ENCODE measurements around the gene DTX3.
"Not testable (repeated sequence)": the region's sequence is repeated elsewhere in the genome, so short reads cannot be mapped to it uniquely, and the experiment has no call there.

Gene DTX3

DNA sequence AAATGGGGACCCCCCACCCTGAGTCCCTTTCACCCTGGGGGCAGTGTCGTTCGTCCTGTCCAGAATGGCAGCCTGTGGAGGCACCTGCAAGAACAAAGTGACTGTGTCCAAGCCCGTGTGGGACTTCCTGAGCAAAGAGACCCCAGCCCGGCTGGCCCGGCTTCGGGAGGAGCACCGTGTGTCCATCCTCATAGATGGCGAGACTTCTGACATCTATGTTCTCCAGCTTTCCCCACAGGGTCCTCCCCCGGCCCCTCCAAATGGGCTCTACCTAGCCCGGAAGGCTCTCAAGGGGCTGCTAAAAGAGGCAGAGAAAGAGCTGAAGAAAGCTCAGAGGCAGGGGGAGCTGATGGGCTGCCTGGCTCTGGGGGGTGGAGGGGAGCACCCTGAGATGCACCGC is 2.2 kb downstream of the DTX3 start:
- no peak for DNase-seq (ENCODE audit: low read depth in 1 of 2, low spot score in 1 of 2)

DNA sequence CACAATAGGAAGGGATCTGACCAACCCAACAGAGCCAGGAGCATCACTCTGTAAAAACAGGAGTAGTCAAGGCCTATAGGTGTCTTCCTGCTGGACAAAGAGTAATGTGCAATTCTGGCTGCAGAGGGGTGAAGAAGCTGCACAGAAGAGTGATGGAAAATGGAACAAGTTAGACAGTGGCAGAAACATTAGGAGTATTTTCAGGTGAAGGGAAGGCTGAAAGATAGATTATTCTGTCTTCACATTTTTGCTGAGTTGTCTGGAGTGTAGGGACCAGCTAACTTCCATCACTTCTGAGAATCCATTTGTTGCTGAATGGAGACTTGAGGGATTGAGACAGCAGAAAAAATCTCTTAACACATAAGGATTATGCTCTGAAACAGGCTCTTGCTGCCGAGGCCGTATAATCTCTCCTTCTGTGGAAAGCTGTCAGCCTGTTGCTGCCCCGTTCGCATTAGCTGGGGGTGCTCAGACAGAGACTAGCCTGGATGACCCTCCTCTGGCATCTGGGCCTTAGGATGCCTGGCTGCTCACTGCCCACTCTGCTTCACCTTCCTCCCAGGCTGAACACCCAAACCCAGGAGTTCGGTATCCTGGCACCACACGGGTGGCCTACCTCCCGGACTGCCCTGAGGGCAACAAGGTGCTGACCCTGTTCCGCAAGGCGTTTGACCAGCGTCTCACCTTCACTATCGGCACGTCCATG is 3.5 kb downstream of the DTX3 start:
- no peak for DNase-seq (ENCODE audit: low read depth in 1 of 2, low spot score in 1 of 2)

DNA sequence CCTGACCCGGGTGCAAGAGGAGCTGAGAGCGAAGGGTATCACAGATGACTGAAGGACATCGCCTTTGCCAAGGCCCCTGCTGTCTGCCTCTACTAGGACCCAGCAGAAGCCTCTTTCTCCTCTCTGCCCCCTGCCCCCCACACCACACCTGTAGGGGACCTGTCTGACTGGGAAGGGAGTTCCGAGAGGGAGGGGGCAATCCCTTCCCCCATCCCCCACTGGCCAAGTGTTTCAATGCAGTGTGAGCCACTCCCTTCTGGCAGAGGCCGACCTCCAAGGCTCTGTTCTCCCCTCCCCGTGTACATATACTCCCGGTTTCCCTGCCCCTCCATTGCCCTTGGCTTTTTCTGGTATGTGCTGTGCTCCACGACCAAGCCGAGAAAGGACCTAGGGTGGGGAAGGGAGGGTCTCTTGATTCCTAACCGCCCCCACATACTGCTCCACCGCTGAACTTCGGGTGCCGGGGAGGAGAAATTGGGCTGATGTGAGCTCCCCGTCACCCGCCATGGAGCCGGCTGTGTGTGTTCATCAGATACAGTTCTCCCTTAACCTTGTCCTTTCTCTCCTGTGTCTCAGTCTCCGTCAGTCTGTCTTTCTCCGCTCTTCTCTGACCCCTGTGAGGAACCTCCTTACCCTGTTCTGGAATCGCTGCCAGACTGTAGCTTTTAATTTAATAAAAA is 4.6 kb downstream of the DTX3 start:
- no peak for DNase-seq (ENCODE audit: low read depth in 1 of 2, low spot score in 1 of 2)

DNA sequence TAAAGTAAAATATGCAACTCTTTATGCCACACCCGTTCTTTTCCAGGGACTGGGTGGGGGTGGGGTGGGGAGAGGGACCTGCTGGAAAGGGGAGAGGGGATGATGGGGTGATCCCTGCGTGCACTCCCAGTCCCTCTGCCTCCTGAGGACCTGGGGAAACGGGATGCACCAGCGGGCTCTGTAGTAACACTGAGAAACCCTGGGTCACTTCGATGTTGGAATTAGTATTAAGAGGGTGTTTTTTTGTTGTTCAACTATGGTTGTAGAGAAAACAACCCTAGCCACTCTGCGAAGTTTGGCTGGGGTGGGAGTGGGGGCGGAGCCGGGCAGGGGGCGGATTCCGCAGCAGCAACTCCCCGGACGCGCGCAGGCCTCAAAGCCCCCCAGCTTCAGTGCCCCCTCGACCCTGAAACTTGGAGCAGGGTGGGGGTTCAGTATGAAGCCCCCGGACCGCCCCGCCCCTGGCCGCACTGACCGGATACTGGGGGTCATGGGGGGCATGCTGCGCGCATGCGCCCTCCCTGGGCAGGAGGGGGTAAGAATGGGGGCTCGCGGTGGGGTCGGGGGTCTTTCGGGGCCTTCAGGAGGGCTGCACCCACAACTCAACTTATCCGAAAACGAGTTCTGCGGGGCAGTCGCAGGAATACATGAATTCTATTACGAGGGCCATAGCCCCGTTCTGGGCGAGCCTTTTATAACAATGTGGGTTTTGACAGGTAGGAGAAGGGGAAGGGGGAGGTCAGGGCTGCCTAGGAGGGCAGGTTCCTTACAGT is 5.3 kb downstream of the DTX3 start:
- DNase-seq (ENCODE audit: low read depth in 1 of 2, low spot score in 1 of 2) = no peak

DNA sequence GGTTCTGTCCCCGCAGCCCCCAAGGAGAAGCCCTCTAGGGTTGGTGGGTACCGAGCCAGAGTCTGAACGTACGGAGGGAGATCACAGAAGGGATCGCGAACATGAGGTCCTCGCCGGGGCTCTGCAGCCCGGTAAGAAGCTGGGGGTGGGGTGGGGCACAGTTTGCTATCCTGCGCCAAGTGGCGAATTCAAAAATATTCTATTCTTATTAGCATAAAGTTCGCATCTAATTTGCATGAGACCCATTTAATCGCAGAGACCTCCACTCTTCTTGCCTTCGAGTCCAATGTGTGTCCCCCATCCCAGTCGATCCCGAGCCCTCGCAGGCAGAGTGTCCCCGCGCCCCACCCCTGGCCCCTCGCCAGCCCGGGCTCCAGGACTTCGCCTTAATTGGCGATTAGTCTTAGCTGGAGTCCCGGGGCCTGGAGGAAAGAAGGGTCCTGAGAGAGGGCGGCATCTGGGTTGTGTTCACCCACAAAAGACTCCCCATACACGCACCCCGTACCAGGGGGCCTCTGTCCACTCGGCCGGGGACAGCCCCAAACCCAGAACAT is 6.0 kb downstream of the DTX3 start:
- no peak for DNase-seq (ENCODE audit: low read depth in 1 of 2, low spot score in 1 of 2)

DNA sequence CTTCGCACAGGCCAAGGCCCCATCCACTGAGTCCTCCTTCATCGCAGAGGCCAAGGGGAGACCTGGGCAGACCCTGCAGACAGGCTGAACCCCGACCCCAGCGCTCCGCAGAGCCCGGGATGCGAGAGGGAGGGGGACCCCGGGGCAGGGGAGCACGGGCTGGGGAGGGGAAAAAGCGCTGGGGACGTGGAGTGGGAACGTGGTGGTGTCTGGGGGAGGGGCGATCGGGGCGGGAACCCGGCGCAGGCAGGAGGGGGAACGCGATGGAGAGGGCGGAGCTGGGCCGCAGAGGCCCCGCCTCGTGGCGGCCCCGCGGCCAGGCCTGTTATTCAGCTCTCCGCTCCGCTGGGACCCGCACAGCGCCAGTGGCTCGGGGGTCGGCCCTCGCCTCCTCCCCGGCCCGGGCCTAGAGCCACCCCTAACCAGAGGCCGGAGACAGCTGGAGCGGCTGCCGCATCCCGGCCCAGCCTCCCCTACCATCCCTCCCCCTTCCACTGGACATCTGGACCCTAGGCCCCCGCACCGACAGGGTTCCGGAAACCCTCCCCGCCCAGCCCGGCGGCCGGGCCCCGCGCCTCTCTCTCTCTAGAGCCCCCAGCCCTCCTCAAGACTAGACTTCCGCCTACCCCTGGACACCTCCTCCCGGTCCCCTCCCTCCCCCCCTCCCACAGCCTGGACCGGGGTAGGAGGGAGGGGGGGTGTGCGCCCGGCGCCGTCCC is 6.6 kb downstream of the DTX3 start, which contains the start of gene ARHGEF25:
Gene ARHGEF25, plus strand, starts transcription at position 328 of the 719 bp plus-strand sequence. CDS start 460 bp downstream, outside the sequence.
- no peak for DNase-seq (ENCODE audit: low read depth in 1 of 2, low spot score in 1 of 2)

DNA sequence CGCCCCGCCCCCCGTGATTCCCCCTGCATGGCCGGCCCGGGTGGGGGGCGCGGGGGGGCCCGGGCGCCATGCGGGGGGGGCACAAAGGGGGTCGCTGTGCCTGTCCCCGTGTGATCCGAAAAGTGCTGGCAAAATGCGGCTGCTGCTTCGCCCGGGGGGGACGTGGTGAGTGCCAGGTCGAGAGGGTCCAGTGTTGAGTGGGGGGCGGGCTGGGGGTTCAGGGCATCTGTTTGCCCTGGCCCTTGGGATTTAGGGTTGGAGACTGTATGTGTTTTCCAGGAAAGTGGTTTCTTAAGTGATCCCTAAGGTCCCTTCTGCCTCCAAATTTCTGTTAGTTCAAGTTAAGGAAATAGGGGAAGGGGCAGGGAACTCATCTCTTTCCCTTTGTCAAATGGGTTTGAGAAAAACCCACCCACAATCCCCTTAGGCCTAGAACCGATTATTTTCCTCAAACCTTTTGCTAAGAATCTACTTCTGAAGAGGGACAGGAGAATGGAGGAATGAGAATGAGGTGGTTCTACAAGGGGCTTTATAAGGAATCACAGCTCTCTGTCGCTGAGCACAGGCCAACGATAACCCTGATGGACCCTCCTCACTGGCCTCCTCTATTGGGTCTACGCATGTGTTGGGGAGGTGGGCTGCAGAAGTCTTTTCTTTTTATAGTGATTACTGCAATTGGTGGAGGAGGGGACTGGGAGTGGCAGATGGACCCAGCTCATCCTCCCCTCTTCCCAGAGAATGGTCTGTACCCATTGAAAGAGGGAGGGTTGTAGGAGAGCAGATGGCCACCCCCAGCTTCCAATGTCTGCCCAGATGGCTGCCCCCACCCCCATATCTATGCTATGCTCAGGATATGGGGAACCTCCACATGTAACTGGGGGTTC is 7.4 kb downstream of the DTX3 start:
- DNase-seq (ENCODE audit: low read depth in 1 of 2, low spot score in 1 of 2) = no peak

DNA sequence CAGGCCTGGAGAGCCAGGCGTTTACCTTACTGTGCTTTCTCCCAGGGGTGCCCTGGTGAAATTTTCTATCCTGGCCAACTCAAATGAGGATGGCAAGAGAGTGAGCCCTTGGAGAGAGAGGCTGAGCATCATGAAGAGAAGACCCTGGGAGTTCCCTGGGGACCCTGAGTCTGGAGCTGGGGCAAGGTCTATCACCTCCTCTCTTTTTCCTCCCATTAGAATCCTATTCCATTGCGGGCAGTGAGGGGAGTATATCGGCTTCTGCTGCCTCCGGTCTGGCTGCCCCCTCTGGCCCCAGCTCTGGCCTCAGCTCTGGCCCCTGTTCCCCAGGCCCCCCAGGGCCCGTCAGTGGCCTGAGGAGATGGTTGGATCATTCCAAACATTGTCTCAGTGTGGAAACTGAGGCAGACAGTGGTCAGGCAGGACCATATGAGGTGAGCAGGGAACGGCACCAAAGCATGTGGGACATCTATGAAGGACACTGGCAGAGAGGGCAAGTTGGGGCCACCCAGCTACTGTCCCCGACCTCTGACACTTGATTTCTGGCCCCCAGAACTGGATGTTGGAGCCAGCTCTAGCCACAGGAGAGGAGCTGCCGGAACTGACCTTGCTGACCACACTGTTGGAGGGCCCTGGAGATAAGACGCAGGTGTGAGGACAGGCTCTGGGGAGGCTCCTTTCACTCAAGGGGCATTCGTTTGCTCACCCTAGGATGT is 8.2 kb downstream of the DTX3 start:
- no peak for DNase-seq (ENCODE audit: low read depth in 1 of 2, low spot score in 1 of 2)

DNA sequence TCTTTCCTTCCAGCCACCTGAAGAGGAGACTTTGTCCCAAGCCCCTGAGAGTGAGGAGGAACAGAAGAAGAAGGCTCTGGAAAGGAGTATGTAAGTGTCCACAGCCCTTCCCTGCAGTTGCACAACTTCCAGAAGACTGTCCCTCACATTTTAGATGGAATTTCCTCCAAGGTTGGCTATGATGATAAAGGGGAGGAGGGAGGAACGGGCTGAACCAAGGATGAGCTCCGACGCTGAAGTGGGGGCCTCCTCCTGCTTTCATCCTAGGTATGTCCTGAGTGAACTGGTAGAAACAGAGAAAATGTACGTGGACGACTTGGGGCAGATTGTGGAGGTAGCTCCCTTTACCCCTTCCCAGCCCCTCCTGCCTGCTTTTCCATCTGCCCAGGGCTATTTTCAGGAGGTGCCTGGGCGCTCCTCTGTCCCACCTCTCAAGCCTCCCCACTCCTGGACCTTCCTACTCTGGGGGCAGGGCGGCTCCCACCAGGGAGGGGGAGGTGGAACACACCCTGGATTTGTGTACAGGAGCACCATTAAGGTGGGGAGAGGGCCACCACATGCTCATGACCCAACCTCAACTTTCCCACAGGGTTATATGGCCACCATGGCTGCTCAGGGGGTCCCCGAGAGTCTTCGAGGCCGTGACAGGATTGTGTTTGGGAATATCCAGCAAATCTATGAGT is 8.9 kb downstream of the DTX3 start:
- no peak for DNase-seq (ENCODE audit: low read depth in 1 of 2, low spot score in 1 of 2)

DNA sequence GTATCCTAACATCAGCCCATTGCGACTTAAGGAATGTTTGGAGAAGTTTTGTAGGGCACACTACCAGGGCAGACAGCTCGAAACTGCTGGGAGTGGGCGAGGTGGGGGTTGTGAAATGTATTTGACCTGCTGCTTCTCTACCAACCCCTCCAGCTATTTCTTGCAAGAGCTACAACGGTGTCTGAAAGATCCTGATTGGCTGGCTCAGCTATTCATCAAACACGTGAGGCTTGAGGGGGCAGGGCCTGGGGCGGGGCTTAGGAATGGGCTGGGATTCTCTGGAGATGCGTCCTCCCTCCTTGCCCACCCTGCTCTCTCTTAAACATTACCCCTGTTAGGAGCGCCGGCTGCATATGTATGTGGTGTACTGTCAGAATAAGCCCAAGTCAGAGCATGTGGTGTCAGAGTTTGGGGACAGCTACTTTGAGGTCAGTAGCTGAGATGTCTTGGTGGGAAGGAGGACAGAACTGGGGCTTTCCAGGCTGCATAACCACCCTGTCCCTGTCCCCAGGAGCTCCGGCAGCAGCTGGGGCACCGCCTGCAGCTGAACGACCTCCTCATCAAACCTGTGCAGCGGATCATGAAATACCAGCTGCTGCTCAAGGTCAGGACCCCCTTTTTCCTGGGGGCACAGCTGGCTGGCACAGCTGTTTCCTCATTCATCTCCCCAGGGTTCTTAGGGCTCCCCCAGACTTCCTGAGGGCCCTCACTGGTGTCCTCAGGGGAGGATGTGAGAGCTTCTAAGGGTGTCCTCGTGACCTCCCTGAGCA is 9.7 kb downstream of the DTX3 start:
- no peak for DNase-seq (ENCODE audit: low read depth in 1 of 2, low spot score in 1 of 2)

DNA sequence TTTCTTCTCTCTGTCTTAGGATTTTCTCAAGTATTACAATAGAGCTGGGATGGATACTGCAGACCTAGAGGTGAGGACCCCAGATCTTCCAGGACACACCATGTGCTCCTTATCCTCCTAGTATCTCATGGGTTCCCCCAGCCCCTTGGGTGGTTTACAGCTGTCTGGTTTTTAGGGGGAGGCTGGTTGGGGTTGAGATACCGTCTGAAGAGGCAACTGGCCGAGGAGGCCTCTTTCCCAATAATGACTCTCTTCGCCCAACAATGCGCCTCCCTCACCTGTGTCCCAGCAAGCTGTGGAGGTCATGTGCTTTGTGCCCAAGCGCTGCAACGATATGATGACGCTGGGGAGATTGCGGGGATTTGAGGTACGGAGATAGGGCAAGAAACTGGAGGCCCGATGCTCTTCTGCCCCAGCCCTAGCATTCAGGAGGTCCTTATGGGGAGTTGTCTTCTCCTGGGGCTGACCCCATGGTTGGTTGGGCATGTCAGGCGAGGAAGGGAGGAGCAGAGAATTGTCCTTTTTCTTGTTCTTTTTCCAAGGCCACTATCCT is 10.4 kb downstream of the DTX3 start:
- DNase-seq (ENCODE audit: low read depth in 1 of 2, low spot score in 1 of 2) = no peak

DNA sequence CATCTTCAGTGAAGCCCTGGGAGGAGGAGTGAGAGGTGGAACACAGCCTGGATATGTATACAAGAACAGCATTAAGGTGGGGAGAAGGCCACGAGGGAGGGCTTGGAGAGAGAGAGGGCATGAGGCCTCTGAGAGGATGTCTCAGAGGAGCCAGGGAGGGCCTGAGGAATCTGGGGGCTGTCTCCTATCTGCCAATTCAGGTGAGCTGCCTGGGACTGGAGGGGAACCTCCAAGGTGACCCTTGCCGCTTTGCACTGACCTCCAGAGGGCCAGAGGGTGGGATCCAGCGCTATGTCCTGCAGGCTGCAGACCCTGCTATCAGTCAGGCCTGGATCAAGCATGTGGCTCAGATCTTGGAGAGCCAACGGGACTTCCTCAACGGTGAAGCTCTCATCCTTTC is 11.0 kb downstream of the DTX3 start:
- DNase-seq (ENCODE audit: low read depth in 1 of 2, low spot score in 1 of 2) = no peak

DNA sequence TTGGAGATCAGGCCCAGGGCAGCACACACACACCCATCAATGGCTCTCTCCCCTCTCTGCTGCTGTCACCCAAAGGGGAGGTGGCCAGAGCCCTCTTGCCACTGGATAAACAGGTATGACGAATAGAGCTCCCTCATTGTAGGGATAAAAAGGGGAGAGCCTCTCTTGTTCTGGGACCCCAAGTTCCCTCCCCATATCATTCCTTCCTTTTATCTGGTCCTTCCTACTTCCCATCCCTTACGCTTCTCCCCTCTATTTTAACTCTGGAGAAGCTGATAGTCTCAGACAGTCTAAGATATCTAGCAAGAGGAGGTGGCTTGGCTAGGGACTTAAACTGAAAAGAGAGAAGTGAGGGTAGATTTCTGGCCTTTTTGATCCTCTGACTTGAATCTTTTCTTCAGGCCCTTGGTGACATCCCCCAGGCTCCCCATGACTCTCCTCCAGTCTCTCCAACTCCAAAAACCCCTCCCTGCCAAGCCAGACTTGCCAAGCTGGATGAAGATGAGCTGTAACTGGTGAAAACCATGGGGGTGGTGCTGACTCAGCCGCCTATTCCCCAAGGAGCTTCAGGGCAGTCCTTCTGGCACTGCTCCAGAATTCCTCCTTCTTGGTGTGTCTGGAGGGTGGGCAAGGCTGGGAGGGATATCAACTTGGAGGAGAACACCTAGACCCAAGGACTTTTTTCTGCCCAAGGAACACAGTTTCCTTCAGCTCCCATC is 11.9 kb downstream of the DTX3 start:
- no peak for DNase-seq (ENCODE audit: low read depth in 1 of 2, low spot score in 1 of 2)

DNA sequence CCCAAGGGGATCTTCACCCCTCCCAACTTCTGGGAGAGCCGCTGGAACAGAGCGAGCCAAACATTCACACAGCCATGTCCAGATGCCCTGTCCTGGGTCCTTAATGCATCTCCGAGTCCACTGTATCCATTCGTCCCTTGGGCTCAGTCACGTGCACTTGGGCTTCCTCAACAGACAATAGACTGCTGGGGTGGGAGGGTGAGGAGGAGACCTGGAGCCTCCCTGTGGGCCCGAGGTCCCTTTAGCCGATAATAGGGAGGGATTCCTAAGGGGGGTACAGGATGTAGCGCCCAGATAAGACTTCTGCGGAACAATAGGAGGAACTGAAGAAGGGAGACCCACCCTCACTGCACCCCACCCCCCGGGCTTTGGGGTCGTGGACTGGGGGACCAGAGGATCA is 13.3 kb downstream of the DTX3 start:
- no peak for DNase-seq (ENCODE audit: low read depth in 1 of 2, low spot score in 1 of 2)

DNA sequence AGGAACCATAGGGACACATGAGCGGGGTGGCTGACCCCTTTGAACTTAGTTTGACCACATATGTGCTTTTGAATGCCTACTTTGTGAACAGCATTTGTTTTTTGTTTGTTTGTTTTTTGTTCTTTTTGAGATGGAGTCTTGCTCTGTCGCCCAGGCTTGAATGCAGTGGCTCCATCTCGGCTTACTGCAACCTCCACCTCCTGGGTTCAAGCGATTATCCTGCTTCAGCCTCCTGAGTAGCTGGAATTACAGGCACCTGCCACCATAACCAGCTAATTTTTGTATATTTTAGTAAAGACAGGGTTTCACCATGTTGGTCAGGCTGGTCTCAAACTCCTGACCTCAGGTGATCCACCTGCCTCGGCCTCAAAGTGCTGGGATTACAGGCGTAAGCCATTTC is 13.8 kb downstream of the DTX3 start:
- not testable (repeated sequence) for DNase-seq (ENCODE audit: low read depth in 1 of 2, low spot score in 1 of 2)

DNA sequence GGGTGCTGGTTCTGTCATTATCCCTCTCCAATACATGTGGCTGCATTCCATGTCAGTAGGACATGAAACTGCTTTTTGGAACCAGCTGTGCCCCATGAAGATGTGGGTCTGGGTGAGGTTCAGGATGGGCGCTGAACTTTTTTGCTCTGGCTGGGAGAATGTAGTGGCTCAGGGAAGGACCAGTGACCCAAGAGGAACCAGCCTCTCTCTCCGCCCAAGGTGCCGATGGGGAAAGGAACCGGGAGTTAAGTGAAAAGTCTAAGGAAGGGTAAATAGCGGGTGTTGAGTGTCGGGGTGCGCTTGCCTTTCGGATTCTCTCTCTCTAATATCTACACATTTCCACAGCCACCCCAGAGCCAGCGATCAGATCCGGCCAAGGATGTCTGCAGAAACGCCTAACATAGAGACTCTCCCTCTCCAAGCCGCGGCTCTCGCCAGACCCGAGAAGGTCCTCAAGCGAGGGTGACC is 14.4 kb downstream of the DTX3 start:
- no peak for DNase-seq (ENCODE audit: low read depth in 1 of 2, low spot score in 1 of 2)
